AG20443 (cell line): ENCODE measurements around the gene LRCOL1.

Source experiments
- DNase-seq: peaks from one replicate; pipeline ENCODE4 v3.0.0; 2012; ENCODE audit warnings: low spot score, mixed read lengths

Gene LRCOL1

GRCh38 chr12:132610051-132610759, at the start of gene LRCOL1:
LRCOL1 (minus strand) TSS chr12:132610582; CDS start chr12:132606251, 4,331 bp downstream.
- peak; percentile 71 for DNase-seq

- no peak for DNase-seq
These were observed 49.7 kb upstream of the LRCOL1 start for GRCh38 chr12:132660052-132660451.

- no peak for DNase-seq
These were observed 48.8 kb upstream of the LRCOL1 start for GRCh38 chr12:132659146-132659545.

GRCh38 chr12:132658149-132658894, 47.9 kb upstream of the LRCOL1 start:
- no peak for DNase-seq

GRCh38 chr12:132657004-132657727, 46.8 kb upstream of the LRCOL1 start:
- DNase-seq, result no peak

GRCh38 chr12:132653567-132654290, 43.3 kb upstream of the LRCOL1 start:
- DNase-seq, result no peak

- DNase-seq, result no peak
These were observed 41.2 kb upstream of the LRCOL1 start for GRCh38 chr12:132651444-132652100.

GRCh38 chr12:132649226-132649945, 39.0 kb upstream of the LRCOL1 start:
- no peak for DNase-seq

- no peak for DNase-seq
These were observed 38.3 kb upstream of the LRCOL1 start for GRCh38 chr12:132648616-132649225.

GRCh38 chr12:132647858-132648257, 37.5 kb upstream of the LRCOL1 start:
- DNase-seq, result no peak

- DNase-seq, result no peak
These were observed 36.5 kb upstream of the LRCOL1 start for GRCh38 chr12:132646850-132647249.

GRCh38 chr12:132642846-132643835, 32.8 kb upstream of the LRCOL1 start:
- no peak for DNase-seq

GRCh38 chr12:132641811-132642650, 31.6 kb upstream of the LRCOL1 start:
- DNase-seq, result no peak

GRCh38 chr12:132640936-132641335, 30.6 kb upstream of the LRCOL1 start:
- DNase-seq, result no peak

- DNase-seq, result no peak
These were observed 29.7 kb upstream of the LRCOL1 start for GRCh38 chr12:132639956-132640520.

GRCh38 chr12:132638541-132639408, 28.4 kb upstream of the LRCOL1 start:
- peak; percentile 84 for DNase-seq

- DNase-seq, result no peak
These were observed 27.4 kb upstream of the LRCOL1 start for GRCh38 chr12:132637811-132638210.
